H1 (cell line): Measurements from ENCODE around the gene CACNA1B. TPM values are rescaled to one million over a fixed set of nuclear protein-coding genes. Genes with fewer than 3 reads are reported as not detected.

Experiments
- CTCF ChIA-PET: fragments of 300-600 bp; sonication (Branson Sonifier 250); formaldehyde crosslinking; loops from one replicate; lab custom pipeline; 2021; ENCODE audit not compliant: partially characterized antibody; lab: Charles Lee
- POLR2A ChIA-PET: fragments of 300-600 bp; sonication (Branson Sonifier 250); formaldehyde crosslinking; loops from one replicate; lab custom pipeline; 2021; ENCODE audit warnings: inconsistent platforms; ENCODE audit not compliant: partially characterized antibody; lab: Charles Lee
- DNase-seq, 2 experiments: peaks; one replicate each; pipeline versions ENCODE4 v3.0.0 to v3.0.0-alpha.2; 2010 to 2022; ENCODE audit warnings: low spot score in 2 of 2, low read depth in 1 of 2, mixed read lengths in 1 of 2
- FAIRE-seq: peaks from 2 replicates; lab custom pipeline; 2011; peaks lifted over from hg19 to GRCh38; lab: Jason Lieb, UNC
- H2AFZ ChIP-seq: 2 replicates; pipeline ENCODE4 v1.8.1; 2012; ENCODE audit warnings: low read length, inconsistent platforms
- H2AK5ac ChIP-seq: 2 replicates; pipeline ENCODE4 v1.6.1; 2013; ENCODE audit warnings: low read depth, low read length
- H2BK120ac ChIP-seq: replicated peaks from 2 replicates; pipeline ENCODE3; 2013; ENCODE audit warnings: low read depth, low read length, inconsistent platforms
- H2BK12ac ChIP-seq: 2 replicates; pipeline ENCODE4 v1.6.1; 2013; ENCODE audit warnings: low read depth, low read length
- H2BK15ac ChIP-seq: 2 replicates; pipeline ENCODE4 v1.6.1; 2013; ENCODE audit warnings: low read length
- H2BK20ac ChIP-seq: 2 replicates; pipeline ENCODE4 v1.6.1; 2013; ENCODE audit warnings: low read length
- H2BK5ac ChIP-seq: 2 replicates; pipeline ENCODE4 v1.6.1; 2013; ENCODE audit warnings: low read depth, low read length
- H3K14ac ChIP-seq: 2 replicates; pipeline ENCODE4 v1.6.1; 2013; ENCODE audit warnings: inconsistent platforms; ENCODE audit not compliant: insufficient read length
- H3K18ac ChIP-seq: 2 replicates; pipeline ENCODE4 v1.6.1; 2013; ENCODE audit warnings: low read length; ENCODE audit errors: extremely low read depth
- H3K23ac ChIP-seq: 2 replicates; pipeline ENCODE4 v1.6.1; 2013; ENCODE audit warnings: inconsistent platforms; ENCODE audit not compliant: insufficient read length
- H3K23me2 ChIP-seq: 2 replicates; pipeline ENCODE4 v1.6.1; 2013; ENCODE audit warnings: low read depth, low read length
- H3K27ac ChIP-seq: 2 replicates; pipeline ENCODE4 v1.6.1; 2011; ENCODE audit warnings: low read depth, low read length, inconsistent platforms
- H3K27me3 ChIP-seq, 4 experiments: replicated peaks in 1 of 4; 1 replicate in 1 of 4; 2 replicates in 3 of 4; pipeline versions ENCODE4 v1.6.1 to v1.8.1; 2011 to 2013; ENCODE audit warnings: low read length in 3 of 4, mild to moderate bottlenecking in 3 of 4, inconsistent platforms in 2 of 4, mixed read lengths in 2 of 4, moderate library complexity in 1 of 4; ENCODE audit not compliant: control insufficient read depth in 3 of 4, insufficient read depth in 3 of 4; ENCODE audit errors: extremely low read depth in 1 of 4
- H3K36me3 ChIP-seq, 4 experiments: 2 replicates each; pipeline versions ENCODE4 v1.6.1 to v1.8.1; 2011 to 2013; ENCODE audit warnings: mild to moderate bottlenecking in 4 of 4, low read length in 3 of 4, moderate library complexity in 2 of 4, control low read depth in 1 of 4, inconsistent platforms in 1 of 4; ENCODE audit not compliant: insufficient read depth in 4 of 4, control insufficient read depth in 2 of 4
- H3K4ac ChIP-seq: replicated peaks from 2 replicates; pipeline ENCODE3; 2013; ENCODE audit warnings: low read length, low read depth, mixed read lengths, inconsistent platforms; ENCODE audit not compliant: insufficient read length
- H3K4me1 ChIP-seq, 4 experiments: replicated peaks in 1 of 4; 1 replicate in 1 of 4; 2 replicates in 3 of 4; pipeline versions ENCODE4 v1.6.1 to v1.8.1; 2011 to 2013; ENCODE audit warnings: low read length in 3 of 4, inconsistent platforms in 2 of 4, mixed read lengths in 1 of 4; ENCODE audit not compliant: insufficient read depth in 4 of 4, control insufficient read depth in 3 of 4
- H3K4me2 ChIP-seq, 2 experiments: 2 replicates each; pipeline versions ENCODE4 v1.6.1 to v1.8.1; 2011 to 2013; ENCODE audit warnings: low read depth in 2 of 2, low read length in 2 of 2, control low read depth in 1 of 2, inconsistent platforms in 1 of 2, mild to moderate bottlenecking in 1 of 2; ENCODE audit not compliant: insufficient read depth in 1 of 2
- H3K4me3 ChIP-seq, 4 experiments: fragments of 200-600, 300-600 bp in 1 of 4; sonication (generic), shearing (Covaris generic), sonication (Bioruptor Twin) in 1 of 4; 2 replicates each; pipeline versions ENCODE4 v1.5.1 to v1.8.1; 2011 to 2016; ENCODE audit warnings: low read length in 4 of 4, low read depth in 3 of 4, control low read depth in 2 of 4, inconsistent platforms in 2 of 4, mild to moderate bottlenecking in 2 of 4, mixed read lengths in 1 of 4, moderate library complexity in 1 of 4; ENCODE audit not compliant: insufficient read depth in 2 of 4; ENCODE audit errors: extremely low read depth in 1 of 4
- H3K56ac ChIP-seq: replicated peaks from 2 replicates; pipeline ENCODE3; 2013; ENCODE audit warnings: low read depth, mild to moderate bottlenecking, mixed read lengths, low read length, inconsistent platforms; ENCODE audit not compliant: insufficient read length
- H3K79me1 ChIP-seq: 2 replicates; pipeline ENCODE4 v1.6.1; 2013; ENCODE audit warnings: low read depth, low read length, control low read depth
- H3K79me2 ChIP-seq, 2 experiments: 2 replicates each; pipeline versions ENCODE4 v1.6.1 to v1.8.1; 2012 to 2013; ENCODE audit warnings: low read length in 2 of 2, mild to moderate bottlenecking in 2 of 2, inconsistent platforms in 1 of 2; ENCODE audit not compliant: insufficient read depth in 2 of 2, control insufficient read depth in 1 of 2
- H3K9ac ChIP-seq, 4 experiments: replicated peaks in 1 of 4; 1 replicate in 1 of 4; 2 replicates in 3 of 4; pipeline versions ENCODE4 v1.6.1 to v1.8.1; 2011 to 2013; ENCODE audit warnings: low read depth in 3 of 4, low read length in 3 of 4, control low read depth in 2 of 4, mild to moderate bottlenecking in 2 of 4, moderate library complexity in 2 of 4, inconsistent platforms in 1 of 4; ENCODE audit errors: extremely low read depth in 1 of 4
- H3K9me3 ChIP-seq, 2 experiments: 2 replicates each; pipeline versions ENCODE4 v1.6.1 to v1.8.1; 2012 to 2013; ENCODE audit warnings: mild to moderate bottlenecking in 2 of 2, moderate library complexity in 2 of 2, control low read depth in 1 of 2, inconsistent platforms in 1 of 2, low read depth in 1 of 2, low read length in 1 of 2, mixed read lengths in 1 of 2; ENCODE audit not compliant: insufficient read depth in 2 of 2
- H4K20me1 ChIP-seq, 2 experiments: replicated peaks in 1 of 2; 2 replicates each; pipeline versions ENCODE3 to v1.8.1; 2011 to 2013; ENCODE audit warnings: inconsistent platforms in 2 of 2, low read length in 2 of 2, mild to moderate bottlenecking in 1 of 2; ENCODE audit not compliant: insufficient read depth in 2 of 2, control insufficient read depth in 1 of 2
- H4K5ac ChIP-seq: 2 replicates; pipeline ENCODE4 v1.6.1; 2013; ENCODE audit warnings: low read length, low read depth, mixed read lengths, inconsistent platforms; ENCODE audit not compliant: insufficient read length
- H4K8ac ChIP-seq: 2 replicates; pipeline ENCODE4 v1.8.0; 2013; ENCODE audit warnings: mild to moderate bottlenecking, moderate library complexity, low read length, inconsistent platforms; ENCODE audit not compliant: insufficient read depth; ENCODE audit errors: extremely low read depth
- H4K91ac ChIP-seq: replicated peaks from 2 replicates; pipeline ENCODE3; 2013; ENCODE audit warnings: low read length, mixed read lengths, inconsistent platforms; ENCODE audit not compliant: insufficient read length
- SIX5 ChIP-seq: IDR thresholded peaks from 2 replicates; pipeline ENCODE4 v1.6.1; 2011; ENCODE audit warnings: mild to moderate bottlenecking, low read depth, low read length
- TAF1 ChIP-seq: IDR thresholded peaks from 2 replicates; pipeline ENCODE4 v1.6.1; 2011; ENCODE audit warnings: mild to moderate bottlenecking, low read depth, low read length
- WGBS, 2 experiments: shearing (Covaris generic) in 1 of 2; methylation state at CpG; one replicate each; pipeline versions ENCODE4 v1.1.6 to v1.1.7; 2013 to 2015; ENCODE audit warnings: low lambda C conversion rate in 2 of 2, mixed read lengths in 2 of 2, inconsistent platforms in 1 of 2, low coverage in 1 of 2, missing lambda C conversion rate in 1 of 2; ENCODE audit not compliant: insufficient replicate concordance in 2 of 2, insufficient coverage in 1 of 2, insufficient read length in 1 of 2; ENCODE audit errors: extremely low coverage in 1 of 2, missing lambda C conversion rate in 1 of 2; 5-methylcytosine and 5-hydroxymethylcytosine counted together
- polyA plus RNA-seq, 7 experiments: library from polyadenylated mRNA; depleted of rRNA in 3 of 7; stranded (reverse) in 5 of 7; unstranded in 2 of 7; fragments of >200 nt in 5 of 7; fragments of 200-250 nt in 2 of 7; gene quantifications; 1 replicate in 5 of 7; 2 replicates in 1 of 7; 4 replicates in 1 of 7; pipeline versions ENCODE4 v1.2.1 to v1.2.3, GENCODE V29; 2011 to 2013; ENCODE audit warnings: missing spikeins in 2 of 7, mixed read lengths in 2 of 7
- total RNA-seq: library from RNA; stranded (reverse); fragmentation: NEBNext Ultra II Directional; extraction: Animal tissue kit (Norgen Biotek cat#: 25700); gene quantifications from 2 replicates; pipeline ENCODE4 v1.2.1, GENCODE V29; 2021

The CACNA1B gene
- total and polyA plus RNA-seq, 2 of the 8 experiments (the other 6 are each of a cell fraction or from before 2014, with no cell fraction given), result 1.5 to 5.7 TPM

GRCh38 chr9:138074516-138074915 lies 196.9 kb downstream of the CACNA1B start:
- WGBS, 2 experiments, result 91% methylated on average over 18 of the region's 18 CpGs; no CpG with 5 or more reads in 1 of the 2 experiments
- Histone ChIP-seq H4K20me1 (no peaks in the 10 kb centered on the region), H2BK12ac (no peak overlapping the region), H3K4me3 (no peak overlapping the region), H4K5ac (no peak overlapping the region), H3K79me1 (no peaks in the 10 kb centered on the region), H3K4me2 (no peak overlapping the region), H3K14ac (no peak overlapping the region), H2BK15ac (no peak overlapping the region), H3K27ac (no peak overlapping the region), H4K8ac (no peak overlapping the region), H3K23me2 (no peaks in the 10 kb centered on the region), H3K4me1 (peaks cover 0 to 17% (median 4%) of the 10 kb centered on the region in 4 experiments; a peak in 2 of 7 replicates), H4K91ac (no peak overlapping the region), H3K79me2 (no peaks in the 10 kb centered on the region), H3K23ac (no peak overlapping the region), H3K9ac (no peak overlapping the region), H2BK120ac (no peak overlapping the region), H3K4ac (no peak overlapping the region), H2AK5ac (no peak overlapping the region), H2BK5ac (no peak overlapping the region), H3K56ac (no peak overlapping the region), H3K9me3 (peaks cover 44 to 89% of the 10 kb centered on the region in 2 experiments), H3K27me3 (no peaks in the 10 kb centered on the region; a peak in 1 of 7 replicates), H2BK20ac (no peak overlapping the region), H3K18ac (no peak overlapping the region), H2AFZ (no peak overlapping the region), H3K36me3 (no peaks in the 10 kb centered on the region)
- CTCF ChIA-PET, result interaction anchor here (2.1 kb wide), 1 partner anchor 106 kb away, joined by 5 read pairs; no protein-coding TSS in a partner anchor
- DNase-seq (peak in 1 of 2 experiments; percentile 30), FAIRE-seq (no peak)
- TF ChIP-seq SIX5 (no peak), TAF1 (no peak)
- POLR2A ChIA-PET, result no interaction called here
